ENCODE measurements around the gene PHLDB2. TPM values are rescaled to one million over a fixed set of nuclear protein-coding genes. Genes with fewer than 3 reads are reported as not detected.

PHLDB2 gene
- total and polyA plus RNA-seq, 2 of the 4 experiments (the other 2 are of a cell fraction) = 10.6 to 28.7 TPM

DNA sequence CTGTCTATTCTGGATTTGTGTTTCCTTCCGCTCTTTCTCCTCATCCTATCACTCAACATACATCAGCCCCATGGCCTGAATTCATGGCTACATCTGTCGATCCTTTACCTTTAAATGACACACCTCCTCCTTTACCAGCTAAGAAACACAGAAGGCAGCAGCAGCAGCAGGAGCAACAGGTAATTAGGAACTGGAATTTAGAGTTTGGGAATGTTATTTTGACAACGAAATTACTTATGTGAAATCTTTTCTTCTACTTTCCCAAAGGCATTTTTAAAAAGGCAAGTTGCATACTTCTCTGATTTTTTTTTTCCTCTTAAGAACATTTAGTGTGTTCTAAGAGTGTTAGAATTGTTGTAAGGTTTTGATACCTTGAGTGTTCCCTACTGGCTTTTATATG, 90.6 kb downstream of the PHLDB2 start:
- Histone ChIP-seq H3K4me2 (ENCODE audit: low read depth, low read length) (no peak overlapping the region), H2AK5ac (ENCODE audit: low read depth, low read length) (no peak overlapping the region), H3K4me3 (ENCODE audit: insufficient read depth, low read depth, low read length) (no peak overlapping the region), H3K36me3 (ENCODE audit: control insufficient read depth, insufficient read depth, low read length) (peaks cover 11% of the 10 kb centered on the region), H2BK15ac (ENCODE audit: low read depth, low read length) (no peak overlapping the region), H4K20me1 (ENCODE audit: insufficient read depth, low read length) (no peaks in the 10 kb centered on the region), H2BK5ac (ENCODE audit: low read depth, low read length, poor library complexity, severe bottlenecking) (no peak overlapping the region), H3K23ac (ENCODE audit: low read depth, low read length) (no peak overlapping the region), H2AK9ac (replicated peaks; ENCODE audit: low read depth, low read length, poor library complexity) (no peak overlapping the region), H3K4me1 (ENCODE audit: control insufficient read depth, insufficient read depth, low read length) (peaks cover 7% of the 10 kb centered on the region; the same call in 1 of the 2 replicates), H3K27me3 (ENCODE audit: control insufficient read depth, insufficient read depth, low read length) (no peaks in the 10 kb centered on the region), H2BK20ac (ENCODE audit: low read depth, low read length) (no peak overlapping the region), H3K56ac (ENCODE audit: extremely low read depth, insufficient read depth, low read length) (no peak overlapping the region), H4K91ac (ENCODE audit: insufficient read depth, low read depth, low read length) (no peak overlapping the region), H3K18ac (ENCODE audit: low read depth, low read length) (no peak overlapping the region), H3K14ac (replicated peaks; ENCODE audit: low read depth, low read length) (no peak overlapping the region), H4K5ac (ENCODE audit: low read depth, low read length) (no peak overlapping the region), H2BK120ac (ENCODE audit: low read depth, low read length) (no peak overlapping the region), H3K9me3 (ENCODE audit: control insufficient read depth, insufficient read depth, low read length) (no peaks in the 10 kb centered on the region), H3K9ac (ENCODE audit: low read depth, low read length) (no peak overlapping the region), H4K8ac (ENCODE audit: low read depth in 2 of 2, low read length in 2 of 2) (no peak overlapping the region; a peak in 1 of 4 replicates), H3K79me1 (ENCODE audit: low read depth in 1 of 2, low read length in 2 of 2) (no peaks in the 10 kb centered on the region), H3K4ac (ENCODE audit: low read depth, low read length) (no peak overlapping the region), H3K9me1 (ENCODE audit: insufficient read depth, low read length) (peaks cover 9% of the 10 kb centered on the region; the same call in 1 of the 2 replicates), H2AFZ (replicated peaks; ENCODE audit: low read length, poor library complexity) (no peak overlapping the region), H3K27ac (ENCODE audit: insufficient read depth, low read length) (no peak overlapping the region)
- intact Hi-C loops (cut with micrococcal nuclease) (no loop called here), in situ Hi-C loops (cut with MboI; ENCODE audit: low sequenced_read_pairs) (loop anchor here (25.0 kb wide), 1 partner anchor 362 kb away; the partner anchor contains the start of gene ZBED2), dilution Hi-C loops (cut with HindIII; ENCODE audit: low sequenced_read_pairs, unreplicated experiment) (loop anchor here (25.0 kb wide), 1 partner anchor 237 kb away; no protein-coding TSS in a partner anchor)
- ChIA-PET POLR2A (ENCODE audit: unreplicated experiment) (no interaction called here), CTCF (no interaction called here)
- ATAC-seq (ENCODE audit: low read depth) (no peak), DNase-seq (no peak)
- TF ChIP-seq BHLHE40 (IDR thresholded peaks at IDR 0.05; ENCODE audit: low read depth, low read length) = no peak
- TF ChIP-seq RFX5 (IDR thresholded peaks at IDR 0.05; ENCODE audit: low read depth, low read length) = no peak
- TF ChIP-seq FOS (IDR thresholded peaks at IDR 0.05; ENCODE audit: low read depth, low read length) = no peak
- TF ChIP-seq RAD21 (IDR thresholded peaks at IDR 0.05; ENCODE audit: low read length) = no peak
- TF ChIP-seq, protein P1, sequence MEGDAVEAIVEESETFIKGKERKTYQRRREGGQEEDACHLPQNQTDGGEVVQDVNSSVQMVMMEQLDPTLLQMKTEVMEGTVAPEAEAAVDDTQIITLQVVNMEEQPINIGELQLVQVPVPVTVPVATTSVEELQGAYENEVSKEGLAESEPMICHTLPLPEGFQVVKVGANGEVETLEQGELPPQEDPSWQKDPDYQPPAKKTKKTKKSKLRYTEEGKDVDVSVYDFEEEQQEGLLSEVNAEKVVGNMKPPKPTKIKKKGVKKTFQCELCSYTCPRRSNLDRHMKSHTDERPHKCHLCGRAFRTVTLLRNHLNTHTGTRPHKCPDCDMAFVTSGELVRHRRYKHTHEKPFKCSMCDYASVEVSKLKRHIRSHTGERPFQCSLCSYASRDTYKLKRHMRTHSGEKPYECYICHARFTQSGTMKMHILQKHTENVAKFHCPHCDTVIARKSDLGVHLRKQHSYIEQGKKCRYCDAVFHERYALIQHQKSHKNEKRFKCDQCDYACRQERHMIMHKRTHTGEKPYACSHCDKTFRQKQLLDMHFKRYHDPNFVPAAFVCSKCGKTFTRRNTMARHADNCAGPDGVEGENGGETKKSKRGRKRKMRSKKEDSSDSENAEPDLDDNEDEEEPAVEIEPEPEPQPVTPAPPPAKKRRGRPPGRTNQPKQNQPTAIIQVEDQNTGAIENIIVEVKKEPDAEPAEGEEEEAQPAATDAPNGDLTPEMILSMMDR (conservative IDR thresholded peaks at IDR 0.05; ENCODE audit: low read depth, low read length) = no peak
- no peak for TF ChIP-seq MAFK (IDR thresholded peaks at IDR 0.05; ENCODE audit: low read depth, low read length)
- no peak for TF ChIP-seq POLR2A (IDR thresholded peaks at IDR 0.05; ENCODE audit: low read depth, low read length)
- no peak for TF ChIP-seq RCOR1 (IDR thresholded peaks at IDR 0.05; ENCODE audit: insufficient replicate concordance, low read length)
- TF ChIP-seq CHD1 (IDR thresholded peaks at IDR 0.05; ENCODE audit: low read depth, low read length) = no peak
- TF ChIP-seq SMC3 (IDR thresholded peaks at IDR 0.05; ENCODE audit: low read depth, low read length) = no peak
- TF ChIP-seq MXI1 (IDR thresholded peaks at IDR 0.05; ENCODE audit: borderline replicate concordance, low read depth, low read length) = no peak
- no peak for TF ChIP-seq NFE2L2 (IDR thresholded peaks at IDR 0.05; ENCODE audit: low read depth, low read length)
- TF ChIP-seq, protein P2, sequence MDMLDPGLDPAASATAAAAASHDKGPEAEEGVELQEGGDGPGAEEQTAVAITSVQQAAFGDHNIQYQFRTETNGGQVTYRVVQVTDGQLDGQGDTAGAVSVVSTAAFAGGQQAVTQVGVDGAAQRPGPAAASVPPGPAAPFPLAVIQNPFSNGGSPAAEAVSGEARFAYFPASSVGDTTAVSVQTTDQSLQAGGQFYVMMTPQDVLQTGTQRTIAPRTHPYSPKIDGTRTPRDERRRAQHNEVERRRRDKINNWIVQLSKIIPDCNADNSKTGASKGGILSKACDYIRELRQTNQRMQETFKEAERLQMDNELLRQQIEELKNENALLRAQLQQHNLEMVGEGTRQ (IDR thresholded peaks at IDR 0.05; ENCODE audit: low read depth, low read length) = no peak
- TF ChIP-seq CEBPB (IDR thresholded peaks at IDR 0.05; ENCODE audit: low read depth, low read length) = no peak
- TF ChIP-seq, protein P3, sequence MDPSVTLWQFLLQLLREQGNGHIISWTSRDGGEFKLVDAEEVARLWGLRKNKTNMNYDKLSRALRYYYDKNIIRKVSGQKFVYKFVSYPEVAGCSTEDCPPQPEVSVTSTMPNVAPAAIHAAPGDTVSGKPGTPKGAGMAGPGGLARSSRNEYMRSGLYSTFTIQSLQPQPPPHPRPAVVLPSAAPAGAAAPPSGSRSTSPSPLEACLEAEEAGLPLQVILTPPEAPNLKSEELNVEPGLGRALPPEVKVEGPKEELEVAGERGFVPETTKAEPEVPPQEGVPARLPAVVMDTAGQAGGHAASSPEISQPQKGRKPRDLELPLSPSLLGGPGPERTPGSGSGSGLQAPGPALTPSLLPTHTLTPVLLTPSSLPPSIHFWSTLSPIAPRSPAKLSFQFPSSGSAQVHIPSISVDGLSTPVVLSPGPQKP (IDR thresholded peaks at IDR 0.05; ENCODE audit: borderline replicate concordance, low read depth, low read length) = no peak
- TF ChIP-seq MAZ (IDR thresholded peaks at IDR 0.05; ENCODE audit: borderline replicate concordance, low read depth, low read length) = no peak
- WGBS, 2 experiments (ENCODE audit: extremely low coverage in 2 of 2, insufficient read length in 1 of 2) = no CpG with 5 or more reads among the region's 3 CpGs
- no TSS peak for BruUV-seq (replicated peaks)

Data from IMR-90 (cell line).